Measurements from ENCODE around the gene FAM187B. TPM values are rescaled to one million over a fixed set of nuclear protein-coding genes. Genes with fewer than 3 reads are reported as not detected.

FAM187B gene
- total and polyA plus RNA-seq, 10 donors: 0.48 to 0.61 (median 0.51) TPM; not detected in 7

DNA sequence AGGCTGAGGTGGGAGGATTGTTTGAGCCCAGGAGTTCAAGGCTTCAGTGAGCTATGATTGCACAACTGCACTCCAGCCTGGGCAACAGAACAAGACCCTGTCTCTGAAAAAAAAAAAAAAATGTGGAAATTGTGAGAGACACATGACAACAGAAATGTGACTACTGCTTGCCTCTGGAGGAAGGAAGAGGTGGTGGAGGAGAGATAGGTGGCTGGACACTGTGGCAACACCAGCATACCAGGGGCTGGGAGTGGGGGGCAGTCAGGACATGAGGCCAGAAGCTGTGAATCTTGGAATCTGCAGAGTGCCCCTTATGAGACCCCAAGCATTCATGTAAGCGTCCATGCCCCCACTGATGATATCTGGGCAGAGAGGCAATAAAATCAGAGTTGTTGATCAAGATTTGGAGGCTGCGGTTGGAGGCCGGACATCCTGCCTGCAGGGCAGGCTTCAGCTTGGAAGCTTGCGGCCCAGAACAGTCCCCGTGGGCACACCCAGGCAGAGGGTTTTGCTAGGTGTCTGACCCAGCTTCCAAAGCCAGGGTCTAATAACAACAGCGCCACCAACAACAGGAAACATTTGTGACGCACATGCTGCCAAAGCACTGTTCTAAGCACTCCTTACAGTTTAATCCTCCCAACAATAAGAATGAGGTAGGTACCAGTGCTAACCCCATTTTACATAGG, 16.9 kb downstream of the FAM187B start:
- Histone ChIP-seq H3K4me3 (peak overlapping the region in 1 of 8 donors; percentile 30), H3K27me3 (replicated peaks in 1 of 7) (no peaks in the 10 kb centered on the region), H3K36me3 (no peaks in the 10 kb centered on the region), H3K27ac (peak overlapping the region; percentile 84 to 98 (median 87)), H3K9me3 (peaks cover 0 to 4% (median under 1%) of the 10 kb centered on the region in 8 donors), H3K4me1 (peaks cover 45 to 94% (median 78%) of the 10 kb centered on the region in 6 donors)
- DNase-seq: peak; percentile 93
- TF ChIP-seq POLR2AphosphoS5 (IDR thresholded peaks at IDR 0.05) (peak; percentile 84 to 94 (median 88)), POLR2A (IDR thresholded peaks at IDR 0.05) (peak in 2 of 3 donors; percentile 19 to 24), CTCF (IDR thresholded peaks at IDR 0.05 in 8 of 11, conservative IDR thresholded peaks at IDR 0.05 in 3 of 11) (peak in 3 of 11 experiments; percentile 23 to 51 (median 38))
- intact Hi-C loops (cut with DNase I; ENCODE audit: low total_unique reads): no loop called here
- WGBS, 5 donors: 14 to 23% (median 16%) methylated on average over 7 of the region's 7 CpGs

GRCh38 chr19:35209646-35210045, 18.9 kb downstream of the FAM187B start:
- no peak for TF ChIP-seq POLR2AphosphoS5 (IDR thresholded peaks at IDR 0.05)
- TF ChIP-seq POLR2A (IDR thresholded peaks at IDR 0.05): no peak
- TF ChIP-seq CTCF (IDR thresholded peaks at IDR 0.05 in 8 of 11, conservative IDR thresholded peaks at IDR 0.05 in 3 of 11): no peak

GRCh38 chr19:35208121-35208520, 20.4 kb downstream of the FAM187B start:
- Histone ChIP-seq H3K27ac (peak overlapping the region in 6 of 8 donors; percentile 36 to 98 (median 86)), H3K27me3 (replicated peaks in 1 of 7) (no peaks in the 10 kb centered on the region)
- DNase-seq: no peak

More at GRCh38 chr19:35209646-35210045, 18.9 kb downstream of the FAM187B start:
- intact Hi-C loops (cut with DNase I; ENCODE audit: low total_unique reads): loop anchor here (10.0 kb wide), 1 partner anchor 55 kb away; the partner anchor contains the start of gene FXYD5
- H3K4me1 ChIP-seq: peaks cover 58 to 94% (median 88%) of the 10 kb centered on the region in 6 donors
- peak overlapping the region; percentile 15 to 98 (median 87) for H3K27ac ChIP-seq
- no peaks in the 10 kb centered on the region for H3K36me3 ChIP-seq
- no peak overlapping the region for H3K4me3 ChIP-seq
- H3K9me3 ChIP-seq: peaks cover 0 to 3% (median 0%) of the 10 kb centered on the region in 8 donors
- no peak for DNase-seq
- 64 to 81% (median 72%) methylated on average over 4 of the region's 4 CpGs for WGBS, 5 donors
- H3K27me3 ChIP-seq (replicated peaks in 1 of 7): no peaks in the 10 kb centered on the region

More at GRCh38 chr19:35208121-35208520, 20.4 kb downstream of the FAM187B start:
- 80 to 88% (median 84%) methylated on average over 8 of the region's 8 CpGs for WGBS, 5 donors
- peaks cover 0 to 3% (median 0%) of the 10 kb centered on the region in 8 donors for H3K9me3 ChIP-seq
- H3K4me1 ChIP-seq: peaks cover 43 to 91% (median 81%) of the 10 kb centered on the region in 6 donors
- no peaks in the 10 kb centered on the region for H3K36me3 ChIP-seq
- no peak overlapping the region for H3K4me3 ChIP-seq
- TF ChIP-seq CTCF (IDR thresholded peaks at IDR 0.05 in 8 of 11, conservative IDR thresholded peaks at IDR 0.05 in 3 of 11): no peak
- no peak for TF ChIP-seq POLR2A (IDR thresholded peaks at IDR 0.05)
- TF ChIP-seq POLR2AphosphoS5 (IDR thresholded peaks at IDR 0.05): no peak
- intact Hi-C loops (cut with DNase I; ENCODE audit: low total_unique reads): loop anchor here (10.0 kb wide), 1 partner anchor 53 kb away; the partner anchor contains the start of gene FXYD5

All from spleen (tissue), 11 donors.